Measurements from ENCODE around the gene SELENOI.
A peak's percentile ranks its signal among the peaks of the same experiment; 100 is the strongest.
"Not testable (repeated sequence)": the region's sequence is repeated elsewhere in the genome, so short reads cannot be mapped to it uniquely, and the experiment has no call there.

The SELENOI gene

GRCh38 chr2:26345545-26346453, at the start of gene SELENOI:
Gene SELENOI, plus strand, starts transcription at chr2:26346143. Its CDS starts 90 bp downstream, at chr2:26346233.
- peak; percentile 99 for DNase-seq

- no peak for DNase-seq
Measured at GRCh38 chr2:26297061-26297460, 48.9 kb upstream of the SELENOI start.

GRCh38 chr2:26298286-26298637, 47.7 kb upstream of the SELENOI start:
- no peak for DNase-seq

GRCh38 chr2:26298638-26299393, 47.1 kb upstream of the SELENOI start:
- DNase-seq, result no peak

- peak; percentile 7 for DNase-seq
Measured at GRCh38 chr2:26299471-26300101, 46.4 kb upstream of the SELENOI start.

- DNase-seq, result no peak
Measured at GRCh38 chr2:26300234-26300925, 45.6 kb upstream of the SELENOI start.

GRCh38 chr2:26302846-26303245, 43.1 kb upstream of the SELENOI start:
- DNase-seq, result no peak

GRCh38 chr2:26305094-26305493, 40.8 kb upstream of the SELENOI start:
- DNase-seq, result not testable (repeated sequence)

GRCh38 chr2:26305540-26305939, 40.4 kb upstream of the SELENOI start:
- DNase-seq, result no peak

GRCh38 chr2:26309921-26310320, 36.0 kb upstream of the SELENOI start:
- no peak for DNase-seq

GRCh38 chr2:26312471-26312870, 33.5 kb upstream of the SELENOI start:
- no peak for DNase-seq

- DNase-seq, result no peak
Measured at GRCh38 chr2:26313446-26313845, 32.5 kb upstream of the SELENOI start.

GRCh38 chr2:26314243-26314642, 31.7 kb upstream of the SELENOI start:
- DNase-seq, result no peak

GRCh38 chr2:26316041-26316440, 29.9 kb upstream of the SELENOI start:
- peak; percentile 9 for DNase-seq

GRCh38 chr2:26316845-26317244, 29.1 kb upstream of the SELENOI start:
- DNase-seq, result no peak

GRCh38 chr2:26317377-26318105, 28.4 kb upstream of the SELENOI start:
- no peak for DNase-seq

- DNase-seq, result no peak
Measured at GRCh38 chr2:26318950-26319349, 27.0 kb upstream of the SELENOI start.

GRCh38 chr2:26324479-26324878, 21.5 kb upstream of the SELENOI start:
- DNase-seq, result not testable (repeated sequence)

GRCh38 chr2:26324903-26325302, 21.0 kb upstream of the SELENOI start:
- no peak for DNase-seq

- DNase-seq, result no peak
Measured at GRCh38 chr2:26325851-26326250, 20.1 kb upstream of the SELENOI start.

GRCh38 chr2:26326514-26326913, 19.4 kb upstream of the SELENOI start:
- DNase-seq, result no peak

Measured in NCI-H510A treated with DMSO at 0.1 percent for 48 hours (cell line).